DMS53 (cell line): ENCODE results near the gene PPP2R5C.
"Not testable (repeated sequence)": the region's sequence is repeated elsewhere in the genome, so short reads cannot be mapped to it uniquely, and the experiment has no call there.

Source experiments
- DNase-seq: peaks from one replicate; lab custom pipeline; 2025; lab: John Stamatoyannopoulos, UW

PPP2R5C gene

DNA sequence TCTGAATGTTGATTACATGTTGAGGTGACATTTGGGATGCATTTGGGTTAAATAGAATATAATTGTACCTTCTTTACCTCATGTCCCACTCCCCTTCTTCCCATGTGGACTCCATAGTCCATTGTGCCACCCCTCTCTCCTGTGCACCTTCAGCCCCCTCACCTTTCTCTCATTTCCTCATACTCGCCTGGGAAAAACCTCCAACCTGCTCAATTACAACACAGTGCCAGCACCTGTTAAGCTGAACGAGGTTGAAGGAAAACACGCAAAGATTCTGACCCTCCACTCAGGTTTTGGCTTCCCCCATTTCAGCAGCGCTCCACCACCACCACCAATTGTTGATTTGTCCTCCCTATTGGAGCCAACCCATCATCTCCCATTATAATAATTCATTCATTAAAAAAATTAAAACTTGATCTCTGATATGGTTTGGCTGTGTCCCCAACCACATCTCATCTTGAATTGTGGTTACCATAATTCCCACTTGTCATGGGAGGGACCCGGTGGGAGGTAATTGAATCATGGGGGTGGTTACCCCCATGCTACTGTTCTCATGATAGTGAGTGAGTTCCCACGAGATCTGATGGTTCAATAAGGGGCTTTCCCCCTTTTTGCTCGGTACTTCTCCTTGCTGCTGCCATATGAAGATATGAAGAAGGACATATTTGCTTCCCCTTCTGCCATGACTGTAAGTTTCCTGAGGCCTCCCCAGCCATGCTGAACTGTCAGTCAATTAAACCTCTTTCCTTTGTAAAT lies 33.7 kb upstream of the PPP2R5C start:
- DNase-seq: no peak

- DNase-seq: no peak
Observed at GRCh38 chr14:101728367-101728742, 33.2 kb upstream of the PPP2R5C start.

DNA sequence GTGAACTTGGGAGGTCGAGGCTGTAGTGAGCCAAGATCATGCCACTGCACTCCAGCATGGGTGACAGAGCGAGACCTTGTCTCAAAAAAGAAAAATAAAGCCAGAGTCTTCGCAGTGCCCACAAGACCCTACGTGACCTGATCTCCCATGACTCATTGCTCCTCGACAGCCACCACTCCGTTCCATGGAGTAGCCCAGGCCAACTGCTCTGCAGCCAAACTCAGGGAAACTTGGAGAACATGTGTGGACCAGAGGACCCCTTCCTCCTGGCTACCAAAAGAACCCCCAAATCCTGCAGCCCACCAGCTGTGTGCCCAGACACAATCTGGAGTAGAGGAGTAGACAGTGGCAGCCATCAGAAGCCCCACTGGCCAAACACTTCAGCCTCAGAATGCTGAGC lies 32.1 kb upstream of the PPP2R5C start:
- no peak for DNase-seq

DNA sequence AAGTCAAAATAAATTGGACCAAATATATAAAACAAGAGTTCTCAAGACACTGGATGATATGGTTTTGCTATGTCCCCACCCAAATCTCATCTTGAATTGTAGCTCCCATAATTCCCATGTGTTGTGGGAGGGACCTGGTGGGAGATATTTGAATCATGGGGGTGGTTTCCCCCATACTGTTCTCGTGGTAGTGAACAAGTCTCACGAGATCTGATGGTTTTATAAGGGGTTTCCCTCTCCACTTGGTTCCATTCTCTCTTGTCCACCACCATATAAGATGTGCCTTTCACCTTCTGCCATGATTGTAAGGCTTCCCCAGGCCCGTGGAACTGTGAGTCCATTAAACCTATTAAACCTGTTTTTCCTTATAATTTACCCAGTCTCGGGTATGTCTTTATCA lies 31.4 kb upstream of the PPP2R5C start:
- not testable (repeated sequence) for DNase-seq

DNA sequence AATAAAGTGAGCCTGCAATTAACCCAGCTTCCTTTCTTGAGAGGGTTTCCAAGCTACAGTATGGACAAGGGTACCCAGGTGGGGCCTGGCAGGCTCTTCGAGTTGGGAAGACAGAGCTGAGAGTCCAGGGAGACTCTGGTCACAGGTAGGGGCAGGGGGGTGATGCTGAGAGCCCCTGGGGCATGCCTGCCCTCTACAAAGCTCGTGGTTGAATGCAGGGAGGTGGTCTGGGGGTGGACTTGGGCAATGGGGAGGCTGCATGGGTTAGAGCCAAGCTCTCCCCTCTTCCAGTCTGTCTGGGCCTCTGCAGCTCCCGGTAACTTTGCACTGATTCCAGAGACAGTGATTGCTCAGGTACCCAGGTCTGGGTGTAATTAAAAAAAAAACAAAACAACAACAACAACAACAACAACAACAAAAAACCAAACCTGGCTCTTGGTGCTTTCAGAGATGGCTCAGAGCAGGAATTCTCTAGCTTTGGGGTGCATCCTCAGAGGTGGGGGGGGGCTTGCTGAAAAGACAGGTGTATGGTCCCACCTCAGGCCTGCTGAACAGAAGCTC lies 30.8 kb upstream of the PPP2R5C start:
- DNase-seq: no peak

DNA sequence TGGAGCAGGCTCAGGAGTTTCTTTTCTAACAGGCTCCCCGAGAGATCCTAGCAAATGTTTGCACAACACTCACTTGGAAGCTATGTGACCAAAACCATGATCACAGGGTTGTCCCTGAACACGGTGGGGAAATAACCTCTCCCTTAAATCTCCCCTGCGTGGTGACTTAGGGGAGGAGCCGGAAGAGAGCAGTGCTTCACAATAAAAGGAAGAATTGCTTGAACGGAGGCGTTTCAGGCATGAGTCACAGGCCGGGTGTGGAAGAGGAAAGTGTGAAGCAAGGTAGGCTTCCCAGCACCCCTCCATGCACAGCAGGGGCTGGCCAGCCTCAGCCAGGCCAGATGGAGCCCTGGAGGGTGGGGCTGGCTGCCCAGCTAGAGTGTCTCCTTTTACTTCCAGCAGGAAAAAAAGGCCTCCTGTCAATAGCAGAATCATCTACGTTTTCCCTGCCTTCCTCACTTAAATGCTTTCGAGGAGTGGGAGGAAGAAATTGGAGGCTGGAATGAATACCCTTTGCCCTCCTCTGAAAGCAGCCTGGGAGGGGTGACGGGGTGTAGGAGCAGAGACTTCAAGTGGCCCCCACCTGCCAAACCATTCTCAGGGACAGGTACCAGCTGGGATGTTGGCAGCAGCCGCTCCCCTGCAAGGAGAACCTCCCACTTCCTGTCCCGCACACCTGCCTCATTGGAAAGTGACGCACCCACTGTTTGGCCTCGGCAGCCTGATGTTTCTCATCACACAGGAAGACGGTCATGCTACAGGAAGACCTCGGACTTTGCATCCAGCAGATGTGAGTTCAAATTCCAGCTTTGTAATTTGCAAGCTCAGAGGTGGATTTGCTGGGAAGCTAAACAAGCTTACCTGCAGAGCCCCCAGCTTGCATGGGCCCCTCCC lies 30.1 kb upstream of the PPP2R5C start:
- DNase-seq: peak; percentile 90

- no peak for DNase-seq
Observed at GRCh38 chr14:101732118-101732517, 29.4 kb upstream of the PPP2R5C start.

DNA sequence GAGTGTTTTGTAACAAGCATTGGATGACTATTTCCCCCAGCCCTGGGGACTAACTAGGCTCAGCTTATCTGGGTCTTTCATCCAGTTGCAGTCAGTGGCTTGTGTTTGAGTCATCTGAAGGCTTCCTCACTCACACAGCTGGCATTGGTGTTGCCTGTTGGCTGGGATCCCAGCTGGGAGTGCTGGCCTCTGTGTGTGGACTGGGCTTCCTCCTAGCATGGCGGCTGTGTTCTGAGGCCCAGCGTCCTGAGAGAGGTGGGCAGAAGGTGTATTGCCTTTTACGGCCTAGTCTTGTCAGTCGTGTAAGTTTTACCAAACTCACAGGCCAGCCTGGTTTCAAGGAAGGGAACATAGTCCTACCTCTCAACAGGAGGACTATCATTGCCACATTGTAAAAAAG lies 28.3 kb upstream of the PPP2R5C start:
- DNase-seq: no peak

DNA sequence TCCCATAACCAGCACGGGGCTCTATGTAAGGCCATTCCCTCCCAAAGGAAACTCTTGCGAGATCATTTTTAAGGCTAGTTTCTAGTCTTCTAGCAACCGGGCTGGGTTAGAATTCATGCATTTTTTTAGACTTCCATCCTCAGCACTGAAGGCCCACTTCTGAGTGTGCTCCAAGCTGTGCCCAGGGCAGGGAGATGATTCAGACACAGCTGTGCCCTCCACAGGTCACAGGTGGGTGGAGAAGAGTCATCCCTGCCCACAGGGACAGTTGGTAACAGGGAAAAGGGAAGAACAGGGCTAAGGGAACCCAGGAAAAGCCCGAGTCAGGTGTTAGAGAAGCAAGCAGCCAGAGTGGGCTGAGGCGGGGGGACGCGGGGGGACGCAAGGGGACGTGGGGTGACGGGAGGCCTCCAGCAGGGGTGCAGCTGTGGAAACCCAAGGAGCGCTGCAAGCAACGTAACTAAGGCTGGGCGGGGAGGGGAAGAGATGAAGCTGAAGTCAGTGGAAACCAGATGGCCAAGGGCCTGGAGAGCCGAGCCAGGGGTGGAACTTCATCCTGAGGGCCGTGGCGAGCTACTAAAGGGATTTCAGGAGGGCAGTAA lies 27.2 kb upstream of the PPP2R5C start:
- DNase-seq: no peak

DNA sequence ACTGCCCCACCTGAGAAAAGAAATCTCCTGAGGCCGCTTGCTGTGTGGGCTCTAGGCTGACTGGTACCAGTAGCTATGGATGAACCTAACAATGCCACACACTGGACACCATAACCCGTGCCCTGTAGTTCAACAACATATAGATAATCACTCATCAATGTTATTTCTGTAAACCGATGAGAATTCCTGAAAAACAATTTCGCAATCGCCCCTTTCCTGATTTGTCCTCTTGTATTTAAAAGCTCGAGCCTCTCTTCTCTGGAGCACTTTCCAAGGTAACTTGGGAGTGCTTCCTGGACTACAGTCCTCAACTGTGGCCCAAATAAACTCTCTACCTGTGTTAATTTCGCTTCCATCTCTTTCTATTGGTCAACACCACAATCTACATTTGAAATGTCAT lies 26.1 kb upstream of the PPP2R5C start:
- no peak for DNase-seq

DNA sequence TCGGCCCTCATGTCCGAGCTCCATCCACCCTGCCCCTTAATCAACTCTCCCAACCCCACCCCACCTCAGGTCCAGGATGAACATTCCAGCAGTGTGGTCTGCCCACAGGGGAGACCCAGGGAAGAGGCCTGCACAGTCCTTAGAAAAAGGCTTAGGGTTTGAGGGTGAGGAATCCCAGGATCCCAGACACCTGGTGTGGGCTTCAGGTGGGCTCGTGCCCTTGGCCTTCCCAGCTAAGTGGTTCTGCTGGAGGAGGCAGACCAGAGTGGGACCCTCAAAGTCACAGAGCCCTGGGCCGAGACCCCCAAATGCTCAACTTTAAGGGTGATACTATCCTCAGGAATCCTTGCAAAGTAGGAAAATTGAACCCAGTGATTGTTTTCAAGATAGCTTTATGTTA lies 25.4 kb upstream of the PPP2R5C start:
- no peak for DNase-seq

DNA sequence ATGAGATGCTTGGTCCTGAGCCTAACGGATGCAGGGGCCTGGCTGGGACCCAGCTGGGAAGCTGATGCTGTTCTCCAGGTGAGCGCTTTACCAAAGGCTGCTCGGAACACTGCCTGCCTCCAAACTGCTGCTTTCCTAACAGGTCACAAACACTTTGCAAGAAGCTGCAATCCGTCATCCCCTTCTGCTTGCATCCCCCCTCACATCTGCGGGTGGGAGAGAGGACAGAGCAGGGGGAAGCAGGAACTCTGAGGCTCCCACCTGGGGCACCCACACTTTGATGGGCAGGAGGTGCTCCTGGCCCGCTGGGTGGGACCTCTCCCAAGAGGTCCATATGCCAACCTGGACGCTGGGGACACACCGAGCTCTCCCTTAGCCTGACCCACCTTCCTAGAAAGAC lies 24.9 kb upstream of the PPP2R5C start:
- DNase-seq: no peak

GRCh38 chr14:101737414-101738339 lies 23.8 kb upstream of the PPP2R5C start:
- peak; percentile 11 for DNase-seq

- DNase-seq: no peak
Observed at GRCh38 chr14:101738703-101739320, 22.7 kb upstream of the PPP2R5C start.

- no peak for DNase-seq
Observed at GRCh38 chr14:101739446-101740141, 21.9 kb upstream of the PPP2R5C start.

GRCh38 chr14:101740981-101741380 lies 20.5 kb upstream of the PPP2R5C start:
- DNase-seq: peak; percentile 13

DNA sequence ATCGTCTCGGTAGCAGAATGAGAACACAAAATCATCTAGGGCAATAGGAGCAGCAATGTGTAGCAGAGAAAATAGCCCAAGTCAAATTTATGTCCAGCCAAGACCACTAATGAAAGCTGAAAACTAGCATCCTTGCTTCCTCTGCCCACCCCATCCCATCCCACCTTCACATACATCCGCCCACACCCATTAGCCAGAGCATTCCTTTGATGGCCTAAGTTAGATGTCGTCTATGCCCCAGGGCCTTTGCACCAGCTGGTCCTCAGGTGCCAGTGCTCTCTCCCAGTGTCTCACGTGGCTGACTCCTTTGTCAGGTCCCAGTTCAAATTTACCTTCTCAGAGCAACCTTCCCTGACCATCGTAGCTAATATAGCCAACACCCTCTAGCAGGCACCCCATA lies 17.8 kb upstream of the PPP2R5C start:
- DNase-seq: no peak

- not testable (repeated sequence) for DNase-seq
Observed at GRCh38 chr14:101744382-101744781, 17.1 kb upstream of the PPP2R5C start.

GRCh38 chr14:101749756-101750155 lies 11.8 kb upstream of the PPP2R5C start:
- DNase-seq: not testable (repeated sequence)

DNA sequence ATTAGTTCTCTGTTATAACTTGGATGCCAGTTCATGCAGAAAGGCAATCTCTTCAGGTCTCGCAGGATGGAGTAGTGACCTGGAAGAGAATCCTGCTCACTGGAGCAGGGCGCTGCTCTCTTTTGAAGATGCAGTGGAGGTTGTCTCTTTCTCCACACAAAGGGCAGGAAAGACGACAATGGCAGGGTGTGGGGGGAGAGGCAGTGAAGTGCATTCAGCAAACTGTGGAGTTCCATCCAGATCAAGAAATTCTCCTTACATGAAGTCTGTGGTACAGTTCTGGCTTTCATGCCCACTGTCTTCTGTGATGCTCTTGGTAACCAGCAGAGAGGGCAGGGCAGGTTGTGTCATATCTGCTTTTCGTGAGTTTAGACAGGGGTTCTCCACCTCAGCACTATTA lies 6.6 kb upstream of the PPP2R5C start:
- DNase-seq: no peak
